Fibroblast of pulmonary artery (primary cell): ENCODE measurements around the gene ZYX.
A peak's percentile ranks its signal among the peaks of the same experiment; 100 is the strongest.
"Not testable (repeated sequence)": the region's sequence is repeated elsewhere in the genome, so short reads cannot be mapped to it uniquely, and the experiment has no call there.

Experiments used
- DNase-seq: peaks from one replicate; pipeline ENCODE4 v3.0.0-alpha.2; 2010; ENCODE audit warnings: low read depth
- H3K4me3 ChIP-seq: replicated peaks from 2 replicates; pipeline ENCODE4 v1.5.1; 2011; ENCODE audit warnings: low read depth, mild to moderate bottlenecking, control low read depth, low read length, moderate library complexity
- CTCF ChIP-seq: IDR thresholded peaks from 2 replicates; pipeline ENCODE4 v1.5.1; 2011; ENCODE audit warnings: mild to moderate bottlenecking, control low read depth, low read length, inconsistent platforms; ENCODE audit errors: missing control alignments

Gene ZYX

GRCh38 chr7:143416565-143417149, 35.5 kb downstream of the ZYX start:
- peak; percentile 75 for TF ChIP-seq CTCF
- no peak overlapping the region for H3K4me3 ChIP-seq
- peak; percentile 68 for DNase-seq

- no peak for TF ChIP-seq CTCF
- no peak for DNase-seq
- no peak overlapping the region for H3K4me3 ChIP-seq
Measured at GRCh38 chr7:143417734-143418383, 36.7 kb downstream of the ZYX start.

- DNase-seq, result no peak
- no peak overlapping the region for H3K4me3 ChIP-seq
- TF ChIP-seq CTCF, result no peak
Measured at GRCh38 chr7:143418681-143419458, 37.7 kb downstream of the ZYX start.

GRCh38 chr7:143419880-143420279, 38.7 kb downstream of the ZYX start:
- no peak for TF ChIP-seq CTCF
- no peak overlapping the region for H3K4me3 ChIP-seq
- DNase-seq, result no peak

- not testable (repeated sequence) for DNase-seq, H3K4me3 ChIP-seq
Measured at GRCh38 chr7:143420624-143421023, 39.5 kb downstream of the ZYX start.

GRCh38 chr7:143422033-143422432, 40.9 kb downstream of the ZYX start:
- no peak for DNase-seq
- no peak for TF ChIP-seq CTCF
- no peak overlapping the region for H3K4me3 ChIP-seq

- not testable (repeated sequence) for DNase-seq, H3K4me3 ChIP-seq
Measured at GRCh38 chr7:143424476-143424875, 43.3 kb downstream of the ZYX start.
